Measurements from ENCODE around the gene HOXC9.

The HOXC9 gene

GRCh38 chr12:53955776-53956250 is 44.1 kb upstream of the HOXC9 start:
- Histone ChIP-seq H3K27me3 (ENCODE audit: low read depth, low read length) (peaks cover 96% of the 10 kb centered on the region), H3K4me1 (ENCODE audit: control insufficient read depth in 1 of 2, insufficient read depth in 2 of 2, low read length in 2 of 2) (peaks cover 0 to 22% of the 10 kb centered on the region in 2 donors), H3K4me3 (ENCODE audit: low read depth in 1 of 2, low read length in 2 of 2) (no peak overlapping the region)

GRCh38 chr12:53956251-53956887 is 43.6 kb upstream of the HOXC9 start:
- Histone ChIP-seq H3K27me3 (ENCODE audit: low read depth, low read length) (peaks cover 95% of the 10 kb centered on the region), H3K4me1 (ENCODE audit: control insufficient read depth in 1 of 2, insufficient read depth in 2 of 2, low read length in 2 of 2) (peaks cover 0 to 25% of the 10 kb centered on the region in 2 donors), H3K36me3 (ENCODE audit: control insufficient read depth in 1 of 2, insufficient read depth in 2 of 2, low read length in 2 of 2) (no peaks in the 10 kb centered on the region), H3K9me3 (ENCODE audit: control insufficient read depth in 1 of 2, low read length in 2 of 2) (peaks cover 0 to 5% of the 10 kb centered on the region in 2 donors), H3K27ac (ENCODE audit: low read length) (no peak overlapping the region), H3K4me3 (ENCODE audit: low read depth in 1 of 2, low read length in 2 of 2) (no peak overlapping the region)

More at GRCh38 chr12:53955776-53956250, 44.1 kb upstream of the HOXC9 start:
- Histone ChIP-seq H3K27ac (ENCODE audit: low read length) (no peak overlapping the region), H3K36me3 (ENCODE audit: control insufficient read depth in 1 of 2, insufficient read depth in 2 of 2, low read length in 2 of 2) (no peaks in the 10 kb centered on the region), H3K9me3 (ENCODE audit: control insufficient read depth in 1 of 2, low read length in 2 of 2) (peaks cover 0 to 5% of the 10 kb centered on the region in 2 donors)

- H3K27me3 ChIP-seq (ENCODE audit: low read depth, low read length), result peaks cover 95% of the 10 kb centered on the region
- H3K27ac ChIP-seq (ENCODE audit: low read length), result no peak overlapping the region
- peaks cover 0 to 19% of the 10 kb centered on the region in 2 donors for H3K4me1 ChIP-seq (ENCODE audit: control insufficient read depth in 1 of 2, insufficient read depth in 2 of 2, low read length in 2 of 2)
- H3K36me3 ChIP-seq (ENCODE audit: control insufficient read depth in 1 of 2, insufficient read depth in 2 of 2, low read length in 2 of 2), result no peaks in the 10 kb centered on the region
- no peak overlapping the region for H3K4me3 ChIP-seq (ENCODE audit: low read depth in 1 of 2, low read length in 2 of 2)
- H3K9me3 ChIP-seq (ENCODE audit: control insufficient read depth in 1 of 2, low read length in 2 of 2), result peaks cover 0 to 5% of the 10 kb centered on the region in 2 donors
Measured at GRCh38 chr12:53956914-53957536, 42.9 kb upstream of the HOXC9 start.

DNA sequence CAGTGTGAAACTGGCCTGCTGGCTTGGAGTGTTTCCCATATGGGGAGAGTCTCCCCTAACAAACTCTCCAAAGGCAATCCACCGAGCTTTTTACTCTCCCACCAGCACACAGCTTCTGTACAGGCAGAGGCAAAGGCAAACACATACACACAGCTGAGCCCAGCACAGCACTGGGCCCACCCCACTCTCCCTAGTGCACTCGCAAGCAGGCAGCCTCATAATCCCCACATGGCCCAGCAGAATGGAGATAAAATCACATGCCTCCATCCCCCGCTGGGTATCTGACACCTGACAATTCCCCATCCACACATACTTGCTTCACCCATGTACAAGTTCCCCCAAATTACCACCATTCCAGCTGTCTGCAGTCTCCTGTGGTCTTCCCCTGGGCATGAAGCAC is 41.8 kb upstream of the HOXC9 start:
- peaks cover 0 to 13% of the 10 kb centered on the region in 2 donors for H3K4me1 ChIP-seq (ENCODE audit: control insufficient read depth in 1 of 2, insufficient read depth in 2 of 2, low read length in 2 of 2)
- H3K9me3 ChIP-seq (ENCODE audit: control insufficient read depth in 1 of 2, low read length in 2 of 2), result peaks cover 0 to 5% of the 10 kb centered on the region in 2 donors
- H3K27ac ChIP-seq (ENCODE audit: low read length), result no peak overlapping the region
- H3K36me3 ChIP-seq (ENCODE audit: control insufficient read depth in 1 of 2, insufficient read depth in 2 of 2, low read length in 2 of 2), result no peaks in the 10 kb centered on the region
- H3K4me3 ChIP-seq (ENCODE audit: low read depth in 1 of 2, low read length in 2 of 2), result no peak overlapping the region
- peaks cover 95% of the 10 kb centered on the region for H3K27me3 ChIP-seq (ENCODE audit: low read depth, low read length)

DNA sequence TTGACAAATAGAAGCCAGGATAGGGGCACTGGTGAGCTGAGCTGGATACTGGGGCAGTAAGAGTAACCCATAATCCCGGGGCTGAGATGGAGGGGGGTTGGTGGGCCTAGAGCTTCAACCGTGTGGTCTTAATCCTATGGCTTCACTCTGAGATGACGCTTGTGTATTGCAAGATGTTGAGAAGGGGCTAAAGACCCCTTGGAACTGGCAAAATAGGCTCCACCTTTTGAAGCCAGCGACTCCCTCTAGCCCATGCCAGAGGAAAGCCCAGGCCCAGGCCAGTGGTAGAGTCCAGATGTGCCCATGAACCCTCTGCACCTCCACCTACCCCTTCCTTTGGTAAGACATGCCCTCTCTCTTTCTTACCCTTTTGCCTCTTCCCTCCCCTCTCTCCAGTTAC is 40.6 kb upstream of the HOXC9 start:
- Histone ChIP-seq H3K4me3 (ENCODE audit: low read depth in 1 of 2, low read length in 2 of 2) (no peak overlapping the region), H3K4me1 (ENCODE audit: control insufficient read depth in 1 of 2, insufficient read depth in 2 of 2, low read length in 2 of 2) (peaks cover 0 to 16% of the 10 kb centered on the region in 2 donors), H3K27ac (ENCODE audit: low read length) (no peak overlapping the region), H3K9me3 (ENCODE audit: control insufficient read depth in 1 of 2, low read length in 2 of 2) (no peaks in the 10 kb centered on the region), H3K27me3 (ENCODE audit: low read depth, low read length) (peaks cover 95% of the 10 kb centered on the region), H3K36me3 (ENCODE audit: control insufficient read depth in 1 of 2, insufficient read depth in 2 of 2, low read length in 2 of 2) (no peaks in the 10 kb centered on the region)

- Histone ChIP-seq H3K27me3 (ENCODE audit: low read depth, low read length) (peaks cover 96% of the 10 kb centered on the region), H3K9me3 (ENCODE audit: control insufficient read depth in 1 of 2, low read length in 2 of 2) (no peaks in the 10 kb centered on the region), H3K27ac (ENCODE audit: low read length) (no peak overlapping the region), H3K4me1 (ENCODE audit: control insufficient read depth in 1 of 2, insufficient read depth in 2 of 2, low read length in 2 of 2) (peaks cover 0 to 11% of the 10 kb centered on the region in 2 donors), H3K4me3 (ENCODE audit: low read depth in 1 of 2, low read length in 2 of 2) (no peak overlapping the region), H3K36me3 (ENCODE audit: control insufficient read depth in 1 of 2, insufficient read depth in 2 of 2, low read length in 2 of 2) (no peaks in the 10 kb centered on the region)
Measured at GRCh38 chr12:53960187-53961024, 39.6 kb upstream of the HOXC9 start.

- peaks cover 96% of the 10 kb centered on the region for H3K27me3 ChIP-seq (ENCODE audit: low read depth, low read length)
- no peaks in the 10 kb centered on the region for H3K9me3 ChIP-seq (ENCODE audit: control insufficient read depth in 1 of 2, low read length in 2 of 2)
- no peak overlapping the region for H3K27ac ChIP-seq (ENCODE audit: low read length)
- H3K4me3 ChIP-seq (ENCODE audit: low read depth in 1 of 2, low read length in 2 of 2), result no peak overlapping the region
- no peaks in the 10 kb centered on the region for H3K36me3 ChIP-seq (ENCODE audit: control insufficient read depth in 1 of 2, insufficient read depth in 2 of 2, low read length in 2 of 2)
- peaks cover 0 to 19% of the 10 kb centered on the region in 2 donors for H3K4me1 ChIP-seq (ENCODE audit: control insufficient read depth in 1 of 2, insufficient read depth in 2 of 2, low read length in 2 of 2)
Measured at GRCh38 chr12:53961025-53961761, 38.8 kb upstream of the HOXC9 start.

DNA sequence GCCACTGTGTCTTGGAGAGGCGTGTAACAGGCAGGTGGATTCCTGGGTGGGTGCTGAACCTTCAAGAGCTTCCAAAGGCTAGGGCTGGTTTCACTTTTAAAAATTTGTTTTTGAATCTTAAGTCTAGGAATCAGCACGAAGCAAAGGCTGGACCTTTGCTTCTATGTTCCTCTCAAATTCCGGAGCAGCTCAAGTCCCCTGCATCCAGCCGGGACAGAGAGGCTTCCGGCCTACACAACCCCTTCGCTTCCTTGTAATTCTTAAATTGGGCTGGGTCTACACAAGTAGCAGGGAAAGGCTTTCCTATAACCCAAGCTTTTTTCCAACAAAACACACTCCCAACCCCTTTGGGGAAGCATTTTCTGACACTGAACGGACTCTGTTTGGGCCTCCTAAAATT is 37.0 kb upstream of the HOXC9 start:
- Histone ChIP-seq H3K4me1 (ENCODE audit: control insufficient read depth in 1 of 2, insufficient read depth in 2 of 2, low read length in 2 of 2) (peaks cover 0 to 26% of the 10 kb centered on the region in 2 donors), H3K4me3 (ENCODE audit: low read depth in 1 of 2, low read length in 2 of 2) (no peak overlapping the region)

DNA sequence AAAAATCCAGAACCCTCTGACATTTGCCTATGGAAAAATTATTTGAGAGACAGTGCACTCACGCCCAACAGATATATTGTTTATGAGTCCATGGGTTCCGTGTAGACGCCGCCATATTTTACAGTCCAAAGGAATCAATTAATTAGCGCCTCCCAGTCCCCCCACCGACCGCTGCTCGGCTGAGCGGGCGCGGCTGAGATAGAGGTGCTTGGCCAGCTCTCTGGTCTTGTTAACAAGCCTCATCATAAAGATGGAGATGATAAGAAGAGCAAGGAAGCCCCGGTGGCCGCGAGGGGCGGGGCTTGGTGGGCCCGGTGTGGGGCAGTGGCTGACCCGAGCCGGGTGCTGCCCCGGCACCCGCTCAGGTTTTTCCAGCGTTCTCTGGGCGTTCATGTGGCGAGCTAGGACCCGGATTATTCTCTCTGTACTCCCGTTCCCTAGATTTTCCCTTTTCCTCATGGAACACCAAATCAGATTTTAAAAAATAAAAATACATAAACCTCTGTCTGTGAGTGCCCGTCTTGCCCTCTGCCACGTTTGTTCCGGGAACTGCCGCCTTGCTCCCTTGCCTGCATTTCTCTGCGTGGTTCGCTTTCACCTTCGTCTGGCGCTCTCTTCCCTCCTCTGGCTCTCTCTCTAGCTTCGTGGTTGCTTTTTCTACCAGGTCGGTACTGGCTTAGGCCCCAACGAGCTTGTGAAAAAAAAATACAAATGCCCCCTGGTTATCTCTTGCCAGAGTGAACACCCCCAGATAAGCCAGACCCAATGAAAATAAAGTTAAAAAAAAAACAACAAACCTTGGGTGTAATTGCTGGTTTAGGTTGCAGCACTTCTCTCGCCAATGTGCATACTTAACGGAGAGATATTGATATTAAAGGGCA is 36.3 kb upstream of the HOXC9 start:
- no peaks in the 10 kb centered on the region for H3K9me3 ChIP-seq (ENCODE audit: control insufficient read depth in 1 of 2, low read length in 2 of 2)
- H3K4me3 ChIP-seq (ENCODE audit: low read depth in 1 of 2, low read length in 2 of 2), result no peak overlapping the region
- H3K27ac ChIP-seq (ENCODE audit: low read length), result no peak overlapping the region
- peaks cover 0 to 26% of the 10 kb centered on the region in 2 donors for H3K4me1 ChIP-seq (ENCODE audit: control insufficient read depth in 1 of 2, insufficient read depth in 2 of 2, low read length in 2 of 2)
- peaks cover 96% of the 10 kb centered on the region for H3K27me3 ChIP-seq (ENCODE audit: low read depth, low read length)
- no peaks in the 10 kb centered on the region for H3K36me3 ChIP-seq (ENCODE audit: control insufficient read depth in 1 of 2, insufficient read depth in 2 of 2, low read length in 2 of 2)

More for the DNA sequence above, 37.0 kb upstream of the HOXC9 start:
- Histone ChIP-seq H3K36me3 (ENCODE audit: control insufficient read depth in 1 of 2, insufficient read depth in 2 of 2, low read length in 2 of 2) (no peaks in the 10 kb centered on the region), H3K27ac (ENCODE audit: low read length) (no peak overlapping the region), H3K9me3 (ENCODE audit: control insufficient read depth in 1 of 2, low read length in 2 of 2) (no peaks in the 10 kb centered on the region), H3K27me3 (ENCODE audit: low read depth, low read length) (peaks cover 96% of the 10 kb centered on the region)

DNA sequence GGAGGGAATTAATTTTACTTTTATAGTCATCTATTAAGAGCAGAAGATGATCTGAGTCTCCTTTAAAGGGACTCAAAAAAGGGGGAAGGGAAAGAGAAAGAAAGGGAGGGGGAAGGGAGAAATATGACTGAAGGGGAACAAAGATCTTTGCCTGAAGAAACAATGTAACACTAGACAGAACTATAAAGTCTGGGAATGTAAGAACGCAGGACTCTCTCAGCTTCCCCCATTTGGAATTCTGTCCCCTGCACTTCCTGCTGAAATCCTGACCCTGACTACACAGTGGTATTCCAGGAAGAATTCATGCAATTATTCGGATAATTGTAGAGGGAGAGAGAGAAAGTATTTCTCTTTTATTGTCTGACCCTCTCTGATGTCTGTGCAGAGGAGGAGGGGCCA is 35.6 kb upstream of the HOXC9 start:
- H3K4me3 ChIP-seq (ENCODE audit: low read depth in 1 of 2, low read length in 2 of 2), result no peak overlapping the region
- H3K27ac ChIP-seq (ENCODE audit: low read length), result no peak overlapping the region
- H3K4me1 ChIP-seq (ENCODE audit: control insufficient read depth in 1 of 2, insufficient read depth in 2 of 2, low read length in 2 of 2), result peaks cover 0 to 26% of the 10 kb centered on the region in 2 donors
- H3K9me3 ChIP-seq (ENCODE audit: control insufficient read depth in 1 of 2, low read length in 2 of 2), result no peaks in the 10 kb centered on the region
- H3K36me3 ChIP-seq (ENCODE audit: control insufficient read depth in 1 of 2, insufficient read depth in 2 of 2, low read length in 2 of 2), result no peaks in the 10 kb centered on the region
- peaks cover 99% of the 10 kb centered on the region for H3K27me3 ChIP-seq (ENCODE audit: low read depth, low read length)
